WERI-Rb-1 (cell line): ENCODE measurements around the gene HDLBP.

Source experiments
- DNase-seq: peaks from one replicate; pipeline ENCODE4 v3.0.0-alpha.2; 2020
- H3K27ac ChIP-seq: fragments of 250-450 bp; sonication (Bioruptor Pico); 2 replicates; pipeline ENCODE4 v1.5.1; 2020; ENCODE audit warnings: mild to moderate bottlenecking, moderate library complexity
- H3K27me3 ChIP-seq: fragments of 250-450 bp; sonication (Bioruptor Pico); 2 replicates; pipeline ENCODE4 v1.5.1; 2021; ENCODE audit warnings: mild to moderate bottlenecking, low read depth, moderate library complexity; ENCODE audit not compliant: insufficient read depth, severe bottlenecking
- H3K36me3 ChIP-seq: fragments of 250-450 bp; sonication (Bioruptor Pico); 2 replicates; pipeline ENCODE4 v1.5.1; 2020; ENCODE audit warnings: mild to moderate bottlenecking, moderate library complexity
- H3K4me3 ChIP-seq: 2 replicates; pipeline ENCODE4 v1.5.1; 2011; ENCODE audit warnings: low read depth, mild to moderate bottlenecking, control low read depth, low read length
- H3K9me3 ChIP-seq: fragments of 250-450 bp; sonication (Bioruptor Pico); 2 replicates; pipeline ENCODE4 v1.5.1; 2021; ENCODE audit warnings: mild to moderate bottlenecking, moderate library complexity; ENCODE audit not compliant: severe bottlenecking
- CTCF ChIP-seq: IDR thresholded peaks from 2 replicates; pipeline ENCODE4 v1.5.1; 2011; ENCODE audit warnings: low read depth, mild to moderate bottlenecking, control low read depth, inconsistent platforms, low read length

The HDLBP gene

GRCh38 chr2:241257419-241258032 is 57.9 kb downstream of the HDLBP start:
- Histone ChIP-seq H3K36me3 (peaks cover 89% of the 10 kb centered on the region), H3K27me3 (no peaks in the 10 kb centered on the region), H3K9me3 (no peaks in the 10 kb centered on the region), H3K4me3 (no peak overlapping the region), H3K27ac (peak overlapping the region; percentile 87)
- TF ChIP-seq CTCF: 0 out of 2 replicates have a peak, but pooled peaks have one; percentile 11
- peak; percentile 40 for DNase-seq

GRCh38 chr2:241256168-241256545 is 59.3 kb downstream of the HDLBP start:
- Histone ChIP-seq H3K27ac (peak overlapping the region; percentile 87), H3K4me3 (no peak overlapping the region), H3K36me3 (peaks cover 89% of the 10 kb centered on the region), H3K9me3 (no peaks in the 10 kb centered on the region), H3K27me3 (no peaks in the 10 kb centered on the region)
- TF ChIP-seq CTCF: no peak
- peak; percentile 94 for DNase-seq

GRCh38 chr2:241255542-241256167 is 59.8 kb downstream of the HDLBP start:
- H3K36me3 ChIP-seq: peaks cover 89% of the 10 kb centered on the region
- H3K27ac ChIP-seq: peak overlapping the region; percentile 87
- DNase-seq: peak; percentile 98
- TF ChIP-seq CTCF: no peak
- peak overlapping the region; percentile 6; the same call in 1 of the 2 replicates for H3K4me3 ChIP-seq
- no peaks in the 10 kb centered on the region for H3K9me3 ChIP-seq
- no peaks in the 10 kb centered on the region for H3K27me3 ChIP-seq

- H3K9me3 ChIP-seq: no peaks in the 10 kb centered on the region
- H3K36me3 ChIP-seq: peaks cover 89% of the 10 kb centered on the region
- H3K4me3 ChIP-seq: no peak overlapping the region
- no peaks in the 10 kb centered on the region for H3K27me3 ChIP-seq
- peak overlapping the region; percentile 87 for H3K27ac ChIP-seq
- no peak for TF ChIP-seq CTCF
- no peak for DNase-seq
Observed at GRCh38 chr2:241254904-241255351, 60.5 kb downstream of the HDLBP start.

- TF ChIP-seq CTCF: no peak
- Histone ChIP-seq H3K4me3 (no peak overlapping the region), H3K36me3 (peaks cover 92% of the 10 kb centered on the region), H3K27ac (no peak overlapping the region; the same call in 1 of the 2 replicates), H3K9me3 (no peaks in the 10 kb centered on the region), H3K27me3 (no peaks in the 10 kb centered on the region)
- no peak for DNase-seq
Observed at GRCh38 chr2:241252778-241253475, 62.5 kb downstream of the HDLBP start.
